ENCODE data around the gene PPFIBP2.

DNA sequence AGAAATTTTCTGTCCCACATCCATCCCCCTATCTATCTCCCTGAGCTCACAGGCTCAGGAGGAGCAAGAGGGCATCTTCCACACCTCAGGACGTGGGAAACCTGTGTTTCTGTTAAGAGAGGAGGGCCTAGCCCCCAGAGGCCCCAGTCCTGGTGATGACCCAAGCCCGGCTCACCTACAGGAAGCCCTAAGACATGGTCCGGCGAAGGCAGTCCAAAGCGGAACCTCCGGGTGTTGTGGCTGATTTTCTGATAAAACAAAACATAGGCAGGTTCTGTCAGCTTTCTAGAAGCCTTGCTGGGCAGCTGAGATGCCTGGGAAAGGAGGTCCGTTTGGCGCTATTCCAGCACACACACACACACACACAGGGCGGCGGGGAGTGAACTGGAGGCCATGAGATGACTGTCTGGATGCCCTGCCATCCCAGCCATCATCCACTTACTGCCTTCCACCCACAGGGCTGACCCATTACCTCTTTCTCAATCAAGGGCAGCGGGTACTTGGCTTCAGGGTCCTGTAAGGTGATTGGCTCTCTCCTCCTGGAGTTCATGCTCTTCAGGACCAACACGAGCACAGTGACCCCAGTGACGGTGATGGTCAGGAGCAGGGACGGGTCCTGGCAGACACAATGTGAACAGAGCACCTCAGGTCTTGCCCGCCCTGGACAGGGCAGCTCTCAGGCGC, 158.6 kb downstream of the PPFIBP2 start:
- TF ChIP-seq, protein P1, sequence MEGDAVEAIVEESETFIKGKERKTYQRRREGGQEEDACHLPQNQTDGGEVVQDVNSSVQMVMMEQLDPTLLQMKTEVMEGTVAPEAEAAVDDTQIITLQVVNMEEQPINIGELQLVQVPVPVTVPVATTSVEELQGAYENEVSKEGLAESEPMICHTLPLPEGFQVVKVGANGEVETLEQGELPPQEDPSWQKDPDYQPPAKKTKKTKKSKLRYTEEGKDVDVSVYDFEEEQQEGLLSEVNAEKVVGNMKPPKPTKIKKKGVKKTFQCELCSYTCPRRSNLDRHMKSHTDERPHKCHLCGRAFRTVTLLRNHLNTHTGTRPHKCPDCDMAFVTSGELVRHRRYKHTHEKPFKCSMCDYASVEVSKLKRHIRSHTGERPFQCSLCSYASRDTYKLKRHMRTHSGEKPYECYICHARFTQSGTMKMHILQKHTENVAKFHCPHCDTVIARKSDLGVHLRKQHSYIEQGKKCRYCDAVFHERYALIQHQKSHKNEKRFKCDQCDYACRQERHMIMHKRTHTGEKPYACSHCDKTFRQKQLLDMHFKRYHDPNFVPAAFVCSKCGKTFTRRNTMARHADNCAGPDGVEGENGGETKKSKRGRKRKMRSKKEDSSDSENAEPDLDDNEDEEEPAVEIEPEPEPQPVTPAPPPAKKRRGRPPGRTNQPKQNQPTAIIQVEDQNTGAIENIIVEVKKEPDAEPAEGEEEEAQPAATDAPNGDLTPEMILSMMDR (IDR thresholded peaks at IDR 0.05), result no peak
- no peak for TF ChIP-seq POLR2A (IDR thresholded peaks at IDR 0.05)

All from esophagus squamous epithelium (tissue), 4 donors.